Mesenchymal stem cell (in vitro differentiated cells and primary cell): ENCODE results near the gene STX18.

Experiments
- DNase-seq: peaks from one replicate; pipeline ENCODE4 v3.0.0-alpha.2; 2013
- H2AFZ ChIP-seq: one replicate; pipeline ENCODE4 v1.6.1; 2013; ENCODE audit warnings: low read depth, mild to moderate bottlenecking, control low read depth, inconsistent platforms, low read length, moderate library complexity
- H2AK5ac ChIP-seq: 2 replicates; pipeline ENCODE4 v1.6.1; 2013; ENCODE audit warnings: low read length, moderate library complexity, mild to moderate bottlenecking, inconsistent platforms; ENCODE audit not compliant: severe bottlenecking
- H2BK120ac ChIP-seq: one replicate; pipeline ENCODE4 v1.6.1; 2013; ENCODE audit warnings: low read depth, mild to moderate bottlenecking, inconsistent platforms, low read length, moderate library complexity
- H2BK12ac ChIP-seq, 2 experiments: one replicate each; pipeline ENCODE4 v1.6.1; 2013; ENCODE audit warnings: inconsistent platforms in 2 of 2, low read length in 2 of 2, mild to moderate bottlenecking in 2 of 2, moderate library complexity in 2 of 2, control low read depth in 1 of 2
- H2BK15ac ChIP-seq: one replicate; pipeline ENCODE4 v1.6.1; 2013; ENCODE audit warnings: mild to moderate bottlenecking, low read depth, inconsistent platforms; ENCODE audit not compliant: poor library complexity, severe bottlenecking
- H2BK5ac ChIP-seq: 2 replicates; pipeline ENCODE4 v1.6.1; 2013; ENCODE audit warnings: low read depth, mild to moderate bottlenecking, low read length, control low read depth, inconsistent platforms; ENCODE audit not compliant: poor library complexity, severe bottlenecking
- H3K14ac ChIP-seq, 2 experiments: one replicate each; pipeline ENCODE4 v1.6.1; 2013; ENCODE audit warnings: inconsistent platforms in 2 of 2, low read length in 2 of 2, control low read depth in 1 of 2, mild to moderate bottlenecking in 1 of 2, moderate library complexity in 1 of 2
- H3K18ac ChIP-seq, 2 experiments: one replicate each; pipeline ENCODE4 v1.6.1; 2013; ENCODE audit warnings: inconsistent platforms in 2 of 2, low read length in 2 of 2, control low read depth in 1 of 2, low read depth in 1 of 2, mild to moderate bottlenecking in 1 of 2
- H3K23ac ChIP-seq, 2 experiments: one replicate each; pipeline ENCODE4 v1.6.1; 2013; ENCODE audit warnings: inconsistent platforms in 2 of 2, low read length in 2 of 2, mild to moderate bottlenecking in 2 of 2, moderate library complexity in 2 of 2, control low read depth in 1 of 2
- H3K27ac ChIP-seq: 2 replicates; pipeline ENCODE4 v1.5.1; 2013; ENCODE audit warnings: mild to moderate bottlenecking, moderate library complexity, low read length, control low read depth, inconsistent platforms; ENCODE audit not compliant: poor library complexity, severe bottlenecking
- H3K27me3 ChIP-seq, 2 experiments: 2 replicates each; pipeline versions ENCODE4 v1.6.1 to v1.7.0; 2013; ENCODE audit warnings: low read length in 2 of 2, mild to moderate bottlenecking in 2 of 2, moderate library complexity in 2 of 2, control low read depth in 1 of 2, inconsistent platforms in 1 of 2; ENCODE audit not compliant: control insufficient read depth in 1 of 2, insufficient read depth in 1 of 2
- H3K36me3 ChIP-seq, 2 experiments: 2 replicates each; pipeline versions ENCODE4 v1.6.1 to v1.7.0; 2013; ENCODE audit warnings: low read length in 2 of 2, control low read depth in 1 of 2, inconsistent platforms in 1 of 2, low read depth in 1 of 2, mild to moderate bottlenecking in 1 of 2; ENCODE audit not compliant: insufficient read depth in 2 of 2, control insufficient read depth in 1 of 2
- H3K4ac ChIP-seq, 2 experiments: one replicate each; pipeline ENCODE4 v1.6.1; 2013; ENCODE audit warnings: inconsistent platforms in 2 of 2, low read length in 2 of 2, mild to moderate bottlenecking in 2 of 2, moderate library complexity in 2 of 2, control low read depth in 1 of 2, low read depth in 1 of 2
- H3K4me1 ChIP-seq: 2 replicates; pipeline ENCODE4 v1.6.1; 2013; ENCODE audit warnings: low read depth, low read length, control low read depth; ENCODE audit not compliant: control insufficient read depth, insufficient read depth
- H3K4me2 ChIP-seq: 2 replicates; pipeline ENCODE4 v1.6.1; 2013; ENCODE audit warnings: low read length, mild to moderate bottlenecking, inconsistent platforms; ENCODE audit not compliant: poor library complexity, severe bottlenecking
- H3K4me3 ChIP-seq, 2 experiments: 2 replicates each; pipeline versions ENCODE4 v1.5.1 to v1.7.0; 2013; ENCODE audit warnings: low read length in 2 of 2, mild to moderate bottlenecking in 2 of 2, control low read depth in 1 of 2, low read depth in 1 of 2; ENCODE audit not compliant: insufficient read depth in 1 of 2
- H3K79me1 ChIP-seq: replicated peaks from 2 replicates; pipeline ENCODE4 v1.6.1; 2013; ENCODE audit warnings: mild to moderate bottlenecking, control low read depth, low read length, inconsistent platforms; ENCODE audit not compliant: poor library complexity, severe bottlenecking
- H3K9ac ChIP-seq: 2 replicates; pipeline ENCODE4 v1.7.0; 2013; ENCODE audit warnings: mild to moderate bottlenecking, low read length, moderate library complexity
- H3K9me3 ChIP-seq: 2 replicates; pipeline ENCODE4 v1.7.0; 2013; ENCODE audit warnings: mild to moderate bottlenecking, low read length; ENCODE audit not compliant: control insufficient read depth
- H4K8ac ChIP-seq: one replicate; pipeline ENCODE4 v1.6.1; 2013; ENCODE audit warnings: inconsistent platforms, mild to moderate bottlenecking, low read length, moderate library complexity
- H4K91ac ChIP-seq: one replicate; pipeline ENCODE4 v1.6.1; 2013; ENCODE audit warnings: mild to moderate bottlenecking, low read length, inconsistent platforms
- WGBS: methylation state at CpG from one replicate; pipeline ENCODE4 v1.1.7; 2013; ENCODE audit warnings: mixed read lengths; 5-methylcytosine and 5-hydroxymethylcytosine counted together

Gene STX18

DNA sequence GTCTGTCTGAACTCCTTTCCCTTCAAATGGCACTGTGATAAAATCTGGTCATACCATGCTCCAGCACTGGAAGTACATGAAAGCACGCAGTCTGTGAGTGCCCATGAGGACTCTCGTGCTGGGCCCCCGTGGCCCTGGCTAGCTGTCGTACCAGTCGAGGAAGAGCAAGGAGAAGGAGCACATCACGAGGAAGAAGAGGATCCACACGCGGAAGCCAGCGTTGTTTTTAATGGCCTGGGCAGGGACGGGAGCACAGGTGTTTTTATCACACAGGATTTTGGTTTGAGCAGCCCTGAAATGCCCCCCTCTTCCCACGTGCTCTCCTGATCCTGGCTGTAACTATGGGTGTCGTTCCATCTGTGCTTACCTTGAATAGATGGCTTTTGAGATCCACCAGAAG lies 122.0 kb downstream of the STX18 start:
- H2BK15ac ChIP-seq = no peak overlapping the region

DNA sequence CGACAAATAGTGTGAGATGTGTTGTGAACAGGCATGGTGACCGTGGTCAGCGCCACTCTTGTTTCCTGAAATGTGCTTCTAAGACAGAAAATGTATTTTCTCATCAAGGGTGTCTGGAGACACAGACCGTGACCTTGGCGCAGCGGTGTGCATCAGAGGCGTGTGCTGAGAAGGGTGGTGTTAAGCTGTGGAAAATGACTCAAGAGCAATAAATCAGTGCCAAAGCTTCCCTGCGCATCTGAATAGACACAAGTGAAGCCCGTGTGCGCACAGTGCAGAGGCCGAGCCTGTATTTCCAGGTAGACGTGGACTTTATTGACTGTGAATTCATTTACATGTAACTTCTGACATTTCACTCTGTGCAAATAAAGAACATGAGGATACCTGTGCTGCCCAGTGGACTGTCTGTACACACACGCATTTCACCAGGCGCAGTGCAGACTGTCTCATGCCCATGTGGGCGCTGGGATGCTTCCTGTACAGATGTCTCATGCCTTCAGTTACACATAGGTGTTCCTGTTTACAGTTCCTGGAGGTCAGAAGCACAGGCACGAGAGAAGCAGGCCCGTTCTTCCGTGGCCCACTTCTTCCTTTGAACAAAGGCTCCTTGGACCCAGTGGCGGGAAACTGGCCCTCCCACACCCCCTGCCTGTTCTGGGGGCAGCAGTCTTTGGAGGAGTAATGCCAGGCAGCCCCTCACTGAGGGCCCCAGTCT lies 123.0 kb downstream of the STX18 start:
- Histone ChIP-seq H3K9ac (no peak overlapping the region), H4K8ac (no peak overlapping the region), H3K14ac (no peak overlapping the region), H3K4me1 (no peaks in the 10 kb centered on the region), H2BK15ac (no peak overlapping the region), H3K4me2 (no peak overlapping the region), H3K18ac (no peak overlapping the region), H4K91ac (no peak overlapping the region), H3K36me3 (peaks cover 65 to 77% of the 10 kb centered on the region in 2 experiments), H3K27me3 (no peaks in the 10 kb centered on the region), H2BK12ac (no peak overlapping the region), H3K4me3 (no peak overlapping the region), H2AK5ac (no peak overlapping the region), H3K23ac (no peak overlapping the region), H2AFZ (no peak overlapping the region), H2BK5ac (no peak overlapping the region), H2BK120ac (no peak overlapping the region), H3K4ac (no peak overlapping the region), H3K9me3 (no peaks in the 10 kb centered on the region), H3K79me1 (no peaks in the 10 kb centered on the region), H3K27ac (no peak overlapping the region)
- 95% methylated on average over 19 of the region's 19 CpGs for WGBS
- DNase-seq = no peak

More for the DNA sequence above, 122.0 kb downstream of the STX18 start:
- Histone ChIP-seq H2AFZ (no peak overlapping the region), H3K23ac (no peak overlapping the region), H4K8ac (no peak overlapping the region), H3K4ac (no peak overlapping the region), H2BK120ac (no peak overlapping the region), H3K9ac (no peak overlapping the region), H2AK5ac (no peak overlapping the region), H4K91ac (no peak overlapping the region), H3K79me1 (peaks cover 1% of the 10 kb centered on the region), H3K36me3 (peaks cover 74 to 86% of the 10 kb centered on the region in 2 experiments), H3K27me3 (no peaks in the 10 kb centered on the region), H3K4me2 (no peak overlapping the region), H2BK5ac (no peak overlapping the region), H3K18ac (no peak overlapping the region), H3K4me3 (no peak overlapping the region), H3K27ac (no peak overlapping the region), H3K14ac (no peak overlapping the region), H2BK12ac (no peak overlapping the region), H3K9me3 (no peaks in the 10 kb centered on the region), H3K4me1 (no peaks in the 10 kb centered on the region)
- WGBS = 98% methylated on average over 12 of the region's 12 CpGs
- no peak for DNase-seq

DNA sequence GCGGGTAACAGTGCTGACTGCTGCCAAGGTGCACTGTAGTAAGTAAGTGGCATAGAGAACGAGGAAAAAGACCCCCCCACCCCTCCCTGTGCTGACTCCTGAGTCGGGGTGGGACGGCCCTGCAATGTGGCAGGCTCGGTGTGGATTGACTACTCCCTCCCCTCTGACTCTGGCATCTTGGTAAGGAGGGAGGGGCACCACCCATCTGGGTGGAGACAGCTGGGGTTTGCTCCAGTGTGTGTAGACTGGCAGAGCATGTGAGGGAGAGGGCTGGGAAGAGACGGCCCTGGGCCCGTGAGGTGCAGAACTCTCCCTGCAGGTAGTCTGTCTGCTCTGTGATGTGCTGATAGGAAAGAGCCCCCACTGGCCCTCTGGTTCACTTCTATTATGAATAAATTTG lies 124.0 kb downstream of the STX18 start:
- Histone ChIP-seq H3K4me3 (no peak overlapping the region), H3K4me1 (no peaks in the 10 kb centered on the region), H3K18ac (no peak overlapping the region), H2BK12ac (no peak overlapping the region), H3K14ac (no peak overlapping the region), H3K9ac (no peak overlapping the region), H2BK120ac (no peak overlapping the region), H3K9me3 (no peaks in the 10 kb centered on the region), H3K27me3 (peaks cover 0 to 2% of the 10 kb centered on the region in 2 experiments), H3K4me2 (no peak overlapping the region), H3K4ac (no peak overlapping the region), H2AK5ac (no peak overlapping the region), H3K36me3 (peaks cover 58 to 67% of the 10 kb centered on the region in 2 experiments), H3K23ac (no peak overlapping the region), H3K79me1 (no peaks in the 10 kb centered on the region), H2BK15ac (no peak overlapping the region), H3K27ac (no peak overlapping the region), H2AFZ (no peak overlapping the region), H4K91ac (no peak overlapping the region), H4K8ac (no peak overlapping the region), H2BK5ac (no peak overlapping the region)
- 89% methylated on average over 3 of the region's 7 CpGs for WGBS
- no peak for DNase-seq

DNA sequence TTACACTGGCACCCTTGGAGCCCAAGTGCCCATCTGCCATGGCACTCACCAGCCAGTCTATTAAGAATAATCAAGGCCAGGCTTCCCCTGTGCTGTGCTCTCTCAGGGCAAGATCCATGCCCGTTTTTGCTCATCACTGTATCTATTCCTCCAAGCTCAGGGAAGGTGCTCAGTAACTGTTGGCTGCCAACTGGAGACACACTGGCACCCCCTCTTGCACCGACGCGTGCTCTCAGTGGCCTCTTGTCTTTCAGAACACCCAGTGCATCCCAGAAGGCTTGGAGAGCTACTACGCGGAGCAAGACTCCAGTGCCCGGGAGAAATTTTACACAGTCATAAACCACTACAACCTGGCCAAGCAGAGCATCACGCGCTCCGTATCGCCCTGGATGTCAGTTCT lies 124.9 kb downstream of the STX18 start:
- Histone ChIP-seq H3K23ac (peak overlapping the region in 1 of 2 experiments; percentile 23), H2AK5ac (no peak overlapping the region), H3K9me3 (no peaks in the 10 kb centered on the region), H3K79me1 (no peaks in the 10 kb centered on the region), H3K14ac (no peak overlapping the region), H3K4me2 (no peak overlapping the region), H3K27me3 (peaks cover 0 to 5% of the 10 kb centered on the region in 2 experiments), H3K36me3 (peaks cover 52 to 60% of the 10 kb centered on the region in 2 experiments), H3K9ac (no peak overlapping the region), H2BK5ac (no peak overlapping the region), H4K91ac (no peak overlapping the region), H3K4ac (no peak overlapping the region), H2AFZ (no peak overlapping the region), H2BK15ac (no peak overlapping the region), H4K8ac (no peak overlapping the region), H3K4me1 (no peaks in the 10 kb centered on the region), H2BK12ac (no peak overlapping the region), H3K4me3 (no peak overlapping the region), H3K27ac (no peak overlapping the region), H2BK120ac (no peak overlapping the region), H3K18ac (no peak overlapping the region)
- WGBS = 98% methylated on average over 11 of the region's 11 CpGs
- no peak for DNase-seq
